RWPE2 (cell line): Measurements from ENCODE around the gene SLC22A31.

Experiments used
- ATAC-seq: fragments of 200-7000 bp; cut with Tn5 transposase; 3 replicates; pipeline ENCODE4 v1.9.1; 2021; ENCODE audit warnings: low read depth
- DNase-seq: peaks from one replicate; pipeline ENCODE4 v3.0.0-alpha.2; 2020; ENCODE audit warnings: low spot score
- H3K27ac ChIP-seq: fragments of 450-650 bp; 2 replicates; pipeline ENCODE4 v1.5.1; 2017; ENCODE audit warnings: mild to moderate bottlenecking; ENCODE audit not compliant: poor library complexity, severe bottlenecking
- H3K27me3 ChIP-seq: fragments of 250-450 bp; sonication (Bioruptor Pico); 2 replicates; pipeline ENCODE4 v1.5.1; 2021; ENCODE audit warnings: mild to moderate bottlenecking, moderate library complexity; ENCODE audit not compliant: insufficient read depth, poor library complexity, severe bottlenecking
- H3K36me3 ChIP-seq: fragments of 250-450 bp; sonication (Bioruptor Pico); 2 replicates; pipeline ENCODE4 v1.5.1; 2020; ENCODE audit warnings: low read depth, mild to moderate bottlenecking, moderate library complexity
- H3K4me1 ChIP-seq: fragments of 250-450 bp; sonication (Bioruptor Pico); 2 replicates; pipeline ENCODE4 v1.5.1; 2021; ENCODE audit warnings: mild to moderate bottlenecking, moderate library complexity; ENCODE audit not compliant: insufficient read depth, poor library complexity, severe bottlenecking
- H3K4me3 ChIP-seq: fragments of 250-450 bp; sonication (Bioruptor Pico); 2 replicates; pipeline ENCODE4 v1.5.1; 2021; ENCODE audit warnings: mild to moderate bottlenecking, moderate library complexity; ENCODE audit not compliant: severe bottlenecking
- H3K9me3 ChIP-seq: fragments of 250-450 bp; sonication (Bioruptor Pico); 2 replicates; pipeline ENCODE4 v1.5.1; 2021; ENCODE audit warnings: mild to moderate bottlenecking, moderate library complexity; ENCODE audit not compliant: severe bottlenecking
- TF ChIP-seq, protein P1 (sequence below): fragments of 450-650 bp; IDR thresholded peaks from one replicate; pipeline ENCODE4 v1.5.1; 2017; ENCODE audit warnings: mild to moderate bottlenecking, moderate library complexity; ENCODE audit not compliant: poor library complexity, severe bottlenecking

The SLC22A31 gene

DNA sequence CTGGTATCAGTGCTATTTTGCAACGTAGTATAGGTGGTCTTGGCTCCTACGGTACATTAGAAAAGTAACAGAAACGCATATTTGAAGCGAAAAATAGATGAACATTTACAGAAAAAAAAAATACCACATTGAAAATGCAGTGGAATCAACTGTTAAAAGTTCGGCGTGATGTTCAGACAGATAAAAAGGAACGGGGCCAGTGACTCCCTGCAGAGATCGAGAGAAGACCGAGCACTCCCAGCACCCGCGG is 16.7 kb upstream of the SLC22A31 start:
- DNase-seq (no peak), ATAC-seq (no peak)
- no peaks in the 10 kb centered on the region for H3K9me3 ChIP-seq
- TF ChIP-seq, protein P1, sequence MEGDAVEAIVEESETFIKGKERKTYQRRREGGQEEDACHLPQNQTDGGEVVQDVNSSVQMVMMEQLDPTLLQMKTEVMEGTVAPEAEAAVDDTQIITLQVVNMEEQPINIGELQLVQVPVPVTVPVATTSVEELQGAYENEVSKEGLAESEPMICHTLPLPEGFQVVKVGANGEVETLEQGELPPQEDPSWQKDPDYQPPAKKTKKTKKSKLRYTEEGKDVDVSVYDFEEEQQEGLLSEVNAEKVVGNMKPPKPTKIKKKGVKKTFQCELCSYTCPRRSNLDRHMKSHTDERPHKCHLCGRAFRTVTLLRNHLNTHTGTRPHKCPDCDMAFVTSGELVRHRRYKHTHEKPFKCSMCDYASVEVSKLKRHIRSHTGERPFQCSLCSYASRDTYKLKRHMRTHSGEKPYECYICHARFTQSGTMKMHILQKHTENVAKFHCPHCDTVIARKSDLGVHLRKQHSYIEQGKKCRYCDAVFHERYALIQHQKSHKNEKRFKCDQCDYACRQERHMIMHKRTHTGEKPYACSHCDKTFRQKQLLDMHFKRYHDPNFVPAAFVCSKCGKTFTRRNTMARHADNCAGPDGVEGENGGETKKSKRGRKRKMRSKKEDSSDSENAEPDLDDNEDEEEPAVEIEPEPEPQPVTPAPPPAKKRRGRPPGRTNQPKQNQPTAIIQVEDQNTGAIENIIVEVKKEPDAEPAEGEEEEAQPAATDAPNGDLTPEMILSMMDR: no peak
- peak overlapping the region; percentile 67 for H3K4me3 ChIP-seq
- no peaks in the 10 kb centered on the region for H3K27me3 ChIP-seq
- H3K27ac ChIP-seq: peak overlapping the region; percentile 54
- H3K4me1 ChIP-seq: peaks cover 8% of the 10 kb centered on the region
- H3K36me3 ChIP-seq: peaks cover 16% of the 10 kb centered on the region

DNA sequence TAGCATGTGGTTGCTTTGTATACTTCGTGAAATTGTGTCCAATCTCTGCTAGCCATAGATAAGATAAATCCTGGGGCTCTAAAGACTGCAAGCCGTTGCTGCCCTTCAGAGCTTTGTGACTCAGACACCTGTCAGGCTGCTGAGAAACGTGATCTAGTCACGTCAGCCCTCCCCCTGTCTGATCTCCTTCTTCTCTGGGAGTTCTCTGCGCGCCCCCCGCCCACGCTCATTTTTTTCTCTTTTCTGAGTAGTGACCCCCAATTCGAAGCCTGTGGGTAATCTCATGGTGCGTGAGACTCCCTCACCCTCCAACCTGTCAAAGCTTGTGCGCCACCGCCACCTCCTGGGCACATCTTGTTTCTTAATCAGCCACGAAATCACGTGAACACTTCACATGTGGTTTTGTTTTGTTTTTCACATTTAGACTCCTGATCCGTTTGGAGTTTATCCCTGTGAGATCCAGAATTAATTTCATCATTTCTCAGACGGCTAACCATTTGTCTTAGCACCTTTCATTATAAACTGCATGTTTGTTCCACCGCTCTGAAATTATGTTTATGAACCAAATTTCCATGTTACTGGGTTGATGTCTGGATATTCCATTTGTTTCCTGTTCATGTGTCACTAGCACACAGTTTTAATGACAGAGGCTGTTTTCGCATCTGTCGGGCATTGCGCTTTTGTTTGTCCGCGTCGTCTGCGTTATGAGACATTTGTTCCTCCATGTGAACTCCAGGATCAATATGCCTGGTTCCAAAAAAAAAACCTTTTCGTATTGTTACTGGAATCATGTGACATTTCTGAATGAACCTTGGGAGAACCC is 16.2 kb upstream of the SLC22A31 start:
- TF ChIP-seq, protein P1: peak; percentile 79
- Histone ChIP-seq H3K27ac (peak overlapping the region; percentile 54), H3K4me1 (peaks cover 8% of the 10 kb centered on the region), H3K4me3 (peak overlapping the region; percentile 67), H3K36me3 (peaks cover 11% of the 10 kb centered on the region), H3K27me3 (no peaks in the 10 kb centered on the region), H3K9me3 (no peaks in the 10 kb centered on the region)
- no peak for DNase-seq
- peak; percentile 63 for ATAC-seq

DNA sequence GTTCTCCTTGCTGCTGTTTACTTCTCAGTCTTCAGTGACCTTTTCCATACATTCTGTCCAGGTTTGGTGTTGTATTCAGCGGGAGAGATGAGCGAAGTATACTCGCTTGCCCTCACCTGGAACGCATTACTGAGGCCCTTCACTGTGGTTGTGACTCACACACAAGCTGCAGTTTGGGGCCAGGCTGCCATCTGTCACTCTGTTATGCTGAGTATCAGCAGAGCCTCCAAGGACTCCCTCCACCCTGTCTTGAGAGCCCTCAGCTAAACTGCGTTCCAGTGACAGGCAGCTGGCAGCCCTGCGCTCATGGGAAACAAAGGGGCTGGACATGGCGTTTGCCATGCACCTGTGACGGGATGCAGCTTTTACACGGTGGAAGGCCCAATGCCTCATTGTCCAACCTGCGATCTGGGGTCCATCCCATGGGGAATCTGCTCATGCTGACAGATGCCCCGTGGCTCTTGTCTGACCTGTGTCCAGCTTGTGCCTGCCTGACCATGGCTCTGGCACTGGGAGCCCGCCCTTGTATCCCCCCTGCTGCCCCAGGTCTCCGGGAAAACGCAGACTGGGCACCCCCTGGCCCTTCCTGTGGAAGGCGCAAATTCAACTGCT is 10.7 kb upstream of the SLC22A31 start:
- peaks cover under 1% of the 10 kb centered on the region for H3K4me1 ChIP-seq
- no peaks in the 10 kb centered on the region for H3K27me3 ChIP-seq
- ATAC-seq (no peak), DNase-seq (no peak)
- H3K27ac ChIP-seq: no peak overlapping the region
- no peaks in the 10 kb centered on the region for H3K36me3 ChIP-seq
- H3K4me3 ChIP-seq: no peak overlapping the region
- H3K9me3 ChIP-seq: no peaks in the 10 kb centered on the region
- TF ChIP-seq, protein P1: no peak

DNA sequence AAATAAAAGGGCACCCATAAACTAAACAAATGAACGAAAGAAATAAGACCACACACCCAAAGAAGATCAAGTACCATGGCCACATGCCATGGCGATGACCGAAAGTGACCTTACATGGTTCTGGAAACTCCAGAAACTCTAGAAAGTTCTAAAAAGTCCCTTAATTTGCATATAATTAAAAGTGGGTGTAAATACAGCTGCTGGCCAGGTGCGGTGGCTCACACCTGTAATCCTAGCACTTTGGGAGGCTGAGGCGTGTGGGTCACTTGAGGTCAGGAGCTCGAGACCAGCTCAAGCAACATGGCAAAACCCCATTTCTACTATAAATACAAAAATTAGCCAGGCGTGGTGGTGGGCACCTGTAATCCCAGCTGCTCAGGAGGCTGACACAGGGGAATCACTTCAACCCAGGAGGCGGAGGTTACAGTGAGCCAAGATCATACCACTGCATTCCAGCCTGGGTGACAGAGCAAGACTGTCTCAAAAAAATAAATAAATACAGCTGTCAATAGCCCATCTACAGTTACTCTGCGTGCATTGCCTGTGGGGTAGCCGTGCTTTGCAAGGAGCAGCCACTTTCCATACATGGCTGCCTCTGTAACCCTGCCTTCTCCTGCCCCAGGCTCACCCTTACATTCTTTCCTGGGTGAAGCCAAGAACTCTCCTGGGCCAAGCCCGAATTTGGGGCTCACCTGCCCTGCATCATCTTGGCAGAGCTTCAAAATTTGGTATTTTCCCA is 10.0 kb upstream of the SLC22A31 start:
- Histone ChIP-seq H3K27ac (no peak overlapping the region), H3K4me1 (no peaks in the 10 kb centered on the region), H3K4me3 (no peak overlapping the region), H3K27me3 (no peaks in the 10 kb centered on the region), H3K9me3 (no peaks in the 10 kb centered on the region), H3K36me3 (no peaks in the 10 kb centered on the region)
- TF ChIP-seq, protein P1: no peak
- DNase-seq (no peak), ATAC-seq (no peak)
